WTC11 (cell line): Measurements from ENCODE around the gene NECAB2. TPM values are rescaled to one million over a fixed set of nuclear protein-coding genes. Genes with fewer than 3 reads are reported as not detected.

ENCODE experiments used
- ATAC-seq: fragments of 200-7000 bp; cut with Tn5 transposase; 2 replicates; pipeline ENCODE4 v1.10.0; 2021; ENCODE audit warnings: mild to moderate bottlenecking, moderate library complexity
- CTCF ChIA-PET: fragments of 300-600 bp; sonication (Branson Sonifier 250); formaldehyde crosslinking; loops from one replicate; lab custom pipeline; 2021; ENCODE audit warnings: antibody characterized with exemption; lab: Charles Lee
- POLR2A ChIA-PET: fragments of 350-600 bp; sonication (Branson Sonifier 250); formaldehyde crosslinking; loops from one replicate; lab custom pipeline; 2021; ENCODE audit warnings: antibody characterized with exemption; lab: Charles Lee
- DNase-seq: peaks from one replicate; pipeline ENCODE4 v3.0.0; 2021; ENCODE audit warnings: low spot score
- H3K27ac Mint-ChIP-seq: 2 replicates; pipeline ENCODE4 v1.8.0; 2021; ENCODE audit warnings: mixed read lengths
- H3K27me3 Mint-ChIP-seq: 2 replicates; pipeline ENCODE4 v1.8.0; 2021; ENCODE audit warnings: low read depth, mild to moderate bottlenecking, moderate library complexity, mixed read lengths
- H3K36me3 Mint-ChIP-seq: 2 replicates; pipeline ENCODE4 v1.8.0; 2021; ENCODE audit warnings: mixed read lengths
- H3K4me1 Mint-ChIP-seq: 2 replicates; pipeline ENCODE4 v1.8.0; 2022; ENCODE audit warnings: mixed read lengths
- H3K4me3 Mint-ChIP-seq: 2 replicates; pipeline ENCODE4 v1.8.0; 2021; ENCODE audit warnings: mild to moderate bottlenecking, moderate library complexity, mixed read lengths
- H3K9me3 Mint-ChIP-seq: 2 replicates; pipeline ENCODE4 v1.8.0; 2021; ENCODE audit warnings: mixed read lengths
- ATF1 ChIP-seq: sonication (generic); formaldehyde crosslinking; IDR thresholded peaks from 2 replicates; pipeline ENCODE4 v1.8.1; 2023; ENCODE audit warnings: mild to moderate bottlenecking, moderate library complexity, missing genetic modification reagents
- EMX1 ChIP-seq: fragments of 250-450 bp; sonication (Bioruptor Pico); IDR thresholded peaks from 2 replicates; pipeline ENCODE4 v1.8.0; 2021; ENCODE audit warnings: mild to moderate bottlenecking
- GABPB1 ChIP-seq: sonication (generic); formaldehyde crosslinking; IDR thresholded peaks from 2 replicates; pipeline ENCODE4 v1.8.1; 2023; ENCODE audit warnings: mild to moderate bottlenecking, missing genetic modification reagents
- HMGA2 ChIP-seq: fragments of 250-450 bp; sonication (Bioruptor Pico); IDR thresholded peaks from 2 replicates; pipeline ENCODE4 v1.4.0; 2021; ENCODE audit warnings: mild to moderate bottlenecking, moderate library complexity
- KAT7 ChIP-seq: sonication (generic); formaldehyde crosslinking; IDR thresholded peaks from 2 replicates; pipeline ENCODE4 v1.8.1; 2023; ENCODE audit warnings: missing genetic modification reagents, mild to moderate bottlenecking, borderline replicate concordance
- NFATC4 ChIP-seq: fragments of 250-450 bp; sonication (Bioruptor Pico); IDR thresholded peaks from 2 replicates; pipeline ENCODE4 v1.9.0; 2021; ENCODE audit warnings: mild to moderate bottlenecking
- NFYB ChIP-seq: sonication (generic); formaldehyde crosslinking; conservative IDR thresholded peaks from 2 replicates; pipeline ENCODE4 v1.8.0; 2022; ENCODE audit warnings: low read depth, missing genetic modification reagents
- RORB ChIP-seq: fragments of 250-450 bp; sonication (Bioruptor Pico); IDR thresholded peaks from 2 replicates; pipeline ENCODE4 v1.9.0; 2021; ENCODE audit warnings: mild to moderate bottlenecking
- SMAD4 ChIP-seq: sonication (generic); formaldehyde crosslinking; IDR thresholded peaks from 2 replicates; pipeline ENCODE4 v1.8.0; 2022; ENCODE audit warnings: mild to moderate bottlenecking, missing genetic modification reagents
- SOX15 ChIP-seq: fragments of 250-450 bp; sonication (Bioruptor Pico); IDR thresholded peaks from 2 replicates; pipeline ENCODE4 v1.9.0; 2021; ENCODE audit warnings: mild to moderate bottlenecking
- SP1 ChIP-seq: sonication (generic); formaldehyde crosslinking; conservative IDR thresholded peaks from 2 replicates; pipeline ENCODE4 v1.8.1; 2022; ENCODE audit warnings: missing genetic modification reagents
- TEAD4 ChIP-seq: sonication (generic); formaldehyde crosslinking; IDR thresholded peaks from 2 replicates; pipeline ENCODE4 v1.8.0; 2022; ENCODE audit warnings: mild to moderate bottlenecking, missing genetic modification reagents
- ZNF396 ChIP-seq: fragments of 250-450 bp; sonication (Bioruptor Pico); IDR thresholded peaks from 2 replicates; pipeline ENCODE4 v1.8.0; 2021; ENCODE audit warnings: mild to moderate bottlenecking, moderate library complexity, borderline replicate concordance
- total RNA-seq: library from RNA; stranded (reverse); gene quantifications from 3 replicates; pipeline ENCODE4 v1.2.3, GENCODE V29; 2021
- TF ChIP-seq, protein P1 (sequence below): fragments of 250-450 bp; sonication (Bioruptor Pico); IDR thresholded peaks from 2 replicates; pipeline ENCODE4 v1.9.0; 2021; ENCODE audit warnings: mild to moderate bottlenecking, borderline replicate concordance
- TF ChIP-seq, protein P2 (sequence below): sonication (generic); formaldehyde crosslinking; IDR thresholded peaks from 2 replicates; pipeline ENCODE4 v1.8.1; 2023; ENCODE audit warnings: mild to moderate bottlenecking, moderate library complexity, missing genetic modification reagents
- TF ChIP-seq, protein P3 (sequence below): sonication (generic); formaldehyde crosslinking; IDR thresholded peaks from 2 replicates; pipeline ENCODE4 v1.8.1; 2023; ENCODE audit warnings: mild to moderate bottlenecking, missing genetic modification reagents
- TF ChIP-seq, protein P4 (sequence below): sonication (generic); formaldehyde crosslinking; IDR thresholded peaks from 2 replicates; pipeline ENCODE4 v1.8.1; 2022; ENCODE audit warnings: mild to moderate bottlenecking, moderate library complexity, missing genetic modification reagents
- TF ChIP-seq, protein P5 (sequence below): sonication (generic); formaldehyde crosslinking; IDR thresholded peaks from 2 replicates; pipeline ENCODE4 v1.8.0; 2022; ENCODE audit warnings: mild to moderate bottlenecking, missing genetic modification reagents
- TF ChIP-seq, protein P6 (sequence below): sonication (generic); formaldehyde crosslinking; IDR thresholded peaks from 2 replicates; pipeline ENCODE4 v1.8.0; 2022; ENCODE audit warnings: mild to moderate bottlenecking, missing genetic modification reagents

NECAB2 gene
- total RNA-seq, 1 experiment from 2014 or later = 2.9 TPM

DNA sequence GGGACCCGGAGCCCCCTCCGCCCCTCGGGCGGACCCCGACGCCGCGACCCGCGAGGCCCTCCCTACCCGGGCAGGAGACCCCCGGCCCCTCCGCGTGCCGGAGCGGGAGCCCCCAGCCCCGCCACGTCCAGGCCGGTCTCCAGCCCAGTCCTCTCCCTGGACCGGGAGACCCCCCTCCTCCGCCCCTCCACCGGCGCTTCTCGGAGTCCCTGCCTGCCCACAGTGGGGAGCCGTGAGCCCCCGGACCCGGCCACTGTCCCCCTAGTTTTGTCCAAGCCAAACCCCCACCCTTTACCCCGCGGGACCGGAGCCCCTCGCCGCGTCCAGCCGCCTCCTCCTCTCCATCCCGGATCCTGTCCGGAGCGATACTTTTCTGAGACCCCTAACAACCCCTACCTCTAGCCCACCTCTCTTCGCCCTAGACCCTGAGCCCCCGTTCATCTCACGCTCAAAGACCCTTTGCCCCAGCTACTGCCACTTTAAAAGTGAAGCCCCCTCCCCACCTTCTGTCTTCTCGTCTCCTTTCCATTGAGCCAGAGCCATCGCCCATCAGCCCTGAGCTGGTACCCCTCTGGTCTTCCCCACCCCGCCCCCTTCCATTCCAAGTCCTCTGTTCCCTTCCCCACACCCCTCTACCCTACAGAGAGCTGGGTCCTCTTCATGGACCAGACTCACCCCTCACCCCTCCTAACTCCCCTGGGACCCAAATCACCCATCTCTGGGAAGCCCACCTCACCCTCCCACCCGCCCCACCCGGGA is 1.0 kb downstream of the NECAB2 start:
- H3K27me3 Mint-ChIP-seq = peaks cover 12% of the 10 kb centered on the region
- peak; percentile 27; the same call in 1 of the 2 replicates for ATAC-seq
- POLR2A ChIA-PET = no interaction called here
- no peak overlapping the region for H3K27ac Mint-ChIP-seq
- no peak for DNase-seq
- H3K4me3 Mint-ChIP-seq = peak overlapping the region; percentile 75
- H3K9me3 Mint-ChIP-seq = no peaks in the 10 kb centered on the region
- H3K36me3 Mint-ChIP-seq = no peaks in the 10 kb centered on the region
- CTCF ChIA-PET = interaction anchor here (0.6 to 3.7 kb wide), 13 partner anchors 12 to 116 kb away, joined by 3 to 36 read pairs (median 5); partner anchors contain the start of genes OSGIN1 and SLC38A8
- TF ChIP-seq, protein P1, sequence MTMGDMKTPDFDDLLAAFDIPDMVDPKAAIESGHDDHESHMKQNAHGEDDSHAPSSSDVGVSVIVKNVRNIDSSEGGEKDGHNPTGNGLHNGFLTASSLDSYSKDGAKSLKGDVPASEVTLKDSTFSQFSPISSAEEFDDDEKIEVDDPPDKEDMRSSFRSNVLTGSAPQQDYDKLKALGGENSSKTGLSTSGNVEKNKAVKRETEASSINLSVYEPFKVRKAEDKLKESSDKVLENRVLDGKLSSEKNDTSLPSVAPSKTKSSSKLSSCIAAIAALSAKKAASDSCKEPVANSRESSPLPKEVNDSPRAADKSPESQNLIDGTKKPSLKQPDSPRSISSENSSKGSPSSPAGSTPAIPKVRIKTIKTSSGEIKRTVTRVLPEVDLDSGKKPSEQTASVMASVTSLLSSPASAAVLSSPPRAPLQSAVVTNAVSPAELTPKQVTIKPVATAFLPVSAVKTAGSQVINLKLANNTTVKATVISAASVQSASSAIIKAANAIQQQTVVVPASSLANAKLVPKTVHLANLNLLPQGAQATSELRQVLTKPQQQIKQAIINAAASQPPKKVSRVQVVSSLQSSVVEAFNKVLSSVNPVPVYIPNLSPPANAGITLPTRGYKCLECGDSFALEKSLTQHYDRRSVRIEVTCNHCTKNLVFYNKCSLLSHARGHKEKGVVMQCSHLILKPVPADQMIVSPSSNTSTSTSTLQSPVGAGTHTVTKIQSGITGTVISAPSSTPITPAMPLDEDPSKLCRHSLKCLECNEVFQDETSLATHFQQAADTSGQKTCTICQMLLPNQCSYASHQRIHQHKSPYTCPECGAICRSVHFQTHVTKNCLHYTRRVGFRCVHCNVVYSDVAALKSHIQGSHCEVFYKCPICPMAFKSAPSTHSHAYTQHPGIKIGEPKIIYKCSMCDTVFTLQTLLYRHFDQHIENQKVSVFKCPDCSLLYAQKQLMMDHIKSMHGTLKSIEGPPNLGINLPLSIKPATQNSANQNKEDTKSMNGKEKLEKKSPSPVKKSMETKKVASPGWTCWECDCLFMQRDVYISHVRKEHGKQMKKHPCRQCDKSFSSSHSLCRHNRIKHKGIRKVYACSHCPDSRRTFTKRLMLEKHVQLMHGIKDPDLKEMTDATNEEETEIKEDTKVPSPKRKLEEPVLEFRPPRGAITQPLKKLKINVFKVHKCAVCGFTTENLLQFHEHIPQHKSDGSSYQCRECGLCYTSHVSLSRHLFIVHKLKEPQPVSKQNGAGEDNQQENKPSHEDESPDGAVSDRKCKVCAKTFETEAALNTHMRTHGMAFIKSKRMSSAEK (CRISPR knock-in tag) = no peak
- TF ChIP-seq SOX15 (CRISPR knock-in tag) (no peak), SMAD4 (no peak), SP1 (CRISPR knock-in tag) (no peak), NFYB (no peak), ZNF396 (CRISPR knock-in tag) (no peak), RORB (CRISPR knock-in tag) (no peak), TEAD4 (CRISPR knock-in tag) (no peak), ATF1 (CRISPR knock-in tag) (no peak), EMX1 (CRISPR knock-in tag) (no peak), KAT7 (CRISPR knock-in tag) (no peak), HMGA2 (CRISPR knock-in tag) (no peak), GABPB1 (CRISPR knock-in tag) (no peak), NFATC4 (no peak)
- TF ChIP-seq, protein P2, sequence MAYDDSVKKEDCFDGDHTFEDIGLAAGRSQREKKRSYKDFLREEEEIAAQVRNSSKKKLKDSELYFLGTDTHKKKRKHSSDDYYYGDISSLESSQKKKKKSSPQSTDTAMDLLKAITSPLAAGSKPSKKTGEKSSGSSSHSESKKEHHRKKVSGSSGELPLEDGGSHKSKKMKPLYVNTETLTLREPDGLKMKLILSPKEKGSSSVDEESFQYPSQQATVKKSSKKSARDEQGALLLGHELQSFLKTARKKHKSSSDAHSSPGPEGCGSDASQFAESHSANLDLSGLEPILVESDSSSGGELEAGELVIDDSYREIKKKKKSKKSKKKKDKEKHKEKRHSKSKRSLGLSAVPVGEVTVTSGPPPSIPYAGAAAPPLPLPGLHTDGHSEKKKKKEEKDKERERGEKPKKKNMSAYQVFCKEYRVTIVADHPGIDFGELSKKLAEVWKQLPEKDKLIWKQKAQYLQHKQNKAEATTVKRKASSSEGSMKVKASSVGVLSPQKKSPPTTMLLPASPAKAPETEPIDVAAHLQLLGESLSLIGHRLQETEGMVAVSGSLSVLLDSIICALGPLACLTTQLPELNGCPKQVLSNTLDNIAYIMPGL (CRISPR knock-in tag) = no peak
- TF ChIP-seq, protein P3, sequence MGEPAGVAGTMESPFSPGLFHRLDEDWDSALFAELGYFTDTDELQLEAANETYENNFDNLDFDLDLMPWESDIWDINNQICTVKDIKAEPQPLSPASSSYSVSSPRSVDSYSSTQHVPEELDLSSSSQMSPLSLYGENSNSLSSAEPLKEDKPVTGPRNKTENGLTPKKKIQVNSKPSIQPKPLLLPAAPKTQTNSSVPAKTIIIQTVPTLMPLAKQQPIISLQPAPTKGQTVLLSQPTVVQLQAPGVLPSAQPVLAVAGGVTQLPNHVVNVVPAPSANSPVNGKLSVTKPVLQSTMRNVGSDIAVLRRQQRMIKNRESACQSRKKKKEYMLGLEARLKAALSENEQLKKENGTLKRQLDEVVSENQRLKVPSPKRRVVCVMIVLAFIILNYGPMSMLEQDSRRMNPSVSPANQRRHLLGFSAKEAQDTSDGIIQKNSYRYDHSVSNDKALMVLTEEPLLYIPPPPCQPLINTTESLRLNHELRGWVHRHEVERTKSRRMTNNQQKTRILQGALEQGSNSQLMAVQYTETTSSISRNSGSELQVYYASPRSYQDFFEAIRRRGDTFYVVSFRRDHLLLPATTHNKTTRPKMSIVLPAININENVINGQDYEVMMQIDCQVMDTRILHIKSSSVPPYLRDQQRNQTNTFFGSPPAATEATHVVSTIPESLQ = no peak
- TF ChIP-seq, protein P4, sequence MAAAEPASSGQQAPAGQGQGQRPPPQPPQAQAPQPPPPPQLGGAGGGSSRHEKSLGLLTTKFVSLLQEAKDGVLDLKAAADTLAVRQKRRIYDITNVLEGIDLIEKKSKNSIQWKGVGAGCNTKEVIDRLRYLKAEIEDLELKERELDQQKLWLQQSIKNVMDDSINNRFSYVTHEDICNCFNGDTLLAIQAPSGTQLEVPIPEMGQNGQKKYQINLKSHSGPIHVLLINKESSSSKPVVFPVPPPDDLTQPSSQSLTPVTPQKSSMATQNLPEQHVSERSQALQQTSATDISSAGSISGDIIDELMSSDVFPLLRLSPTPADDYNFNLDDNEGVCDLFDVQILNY = no peak
- TF ChIP-seq, protein P5, sequence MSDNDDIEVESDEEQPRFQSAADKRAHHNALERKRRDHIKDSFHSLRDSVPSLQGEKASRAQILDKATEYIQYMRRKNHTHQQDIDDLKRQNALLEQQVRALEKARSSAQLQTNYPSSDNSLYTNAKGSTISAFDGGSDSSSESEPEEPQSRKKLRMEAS (CRISPR knock-in tag) = no peak
- TF ChIP-seq, protein P6, sequence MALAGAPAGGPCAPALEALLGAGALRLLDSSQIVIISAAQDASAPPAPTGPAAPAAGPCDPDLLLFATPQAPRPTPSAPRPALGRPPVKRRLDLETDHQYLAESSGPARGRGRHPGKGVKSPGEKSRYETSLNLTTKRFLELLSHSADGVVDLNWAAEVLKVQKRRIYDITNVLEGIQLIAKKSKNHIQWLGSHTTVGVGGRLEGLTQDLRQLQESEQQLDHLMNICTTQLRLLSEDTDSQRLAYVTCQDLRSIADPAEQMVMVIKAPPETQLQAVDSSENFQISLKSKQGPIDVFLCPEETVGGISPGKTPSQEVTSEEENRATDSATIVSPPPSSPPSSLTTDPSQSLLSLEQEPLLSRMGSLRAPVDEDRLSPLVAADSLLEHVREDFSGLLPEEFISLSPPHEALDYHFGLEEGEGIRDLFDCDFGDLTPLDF = no peak
- peaks cover 7% of the 10 kb centered on the region for H3K4me1 Mint-ChIP-seq
